Muscle layer of duodenum (tissue), 2 donors: ENCODE results near the gene DHX40.
A peak's percentile ranks its signal among the peaks of the same experiment; 100 is the strongest.
"Not testable (repeated sequence)": the region's sequence is repeated elsewhere in the genome, so short reads cannot be mapped to it uniquely, and the experiment has no call there.

Source experiments
- H3K27ac ChIP-seq: one replicate; pipeline ENCODE4 v1.7.0; 2013; ENCODE audit warnings: mild to moderate bottlenecking, low read length
- H3K27me3 ChIP-seq: one replicate; pipeline ENCODE4 v1.7.0; 2013; ENCODE audit warnings: low read depth, mild to moderate bottlenecking, control low read depth, low read length
- H3K36me3 ChIP-seq, 2 donors: one replicate each; pipeline ENCODE4 v1.7.0; 2013; ENCODE audit warnings: low read length in 2 of 2, control low read depth in 1 of 2, mild to moderate bottlenecking in 1 of 2; ENCODE audit not compliant: insufficient read depth in 2 of 2, control insufficient read depth in 1 of 2
- H3K4me1 ChIP-seq, 2 donors: one replicate each; pipeline ENCODE4 v1.7.0; 2013; ENCODE audit warnings: low read length in 2 of 2, mild to moderate bottlenecking in 2 of 2, control low read depth in 1 of 2, moderate library complexity in 1 of 2; ENCODE audit not compliant: insufficient read depth in 2 of 2, control insufficient read depth in 1 of 2
- H3K4me3 ChIP-seq, 2 donors: one replicate each; pipeline ENCODE4 v1.7.0; 2013; ENCODE audit warnings: low read length in 2 of 2, low read depth in 1 of 2, mild to moderate bottlenecking in 1 of 2
- H3K9me3 ChIP-seq, 2 donors: one replicate each; pipeline ENCODE4 v1.7.0; 2013; ENCODE audit warnings: low read length in 2 of 2, control low read depth in 1 of 2, mild to moderate bottlenecking in 1 of 2; ENCODE audit not compliant: control insufficient read depth in 1 of 2
- donor health status: healthy.

Gene DHX40, protein sequence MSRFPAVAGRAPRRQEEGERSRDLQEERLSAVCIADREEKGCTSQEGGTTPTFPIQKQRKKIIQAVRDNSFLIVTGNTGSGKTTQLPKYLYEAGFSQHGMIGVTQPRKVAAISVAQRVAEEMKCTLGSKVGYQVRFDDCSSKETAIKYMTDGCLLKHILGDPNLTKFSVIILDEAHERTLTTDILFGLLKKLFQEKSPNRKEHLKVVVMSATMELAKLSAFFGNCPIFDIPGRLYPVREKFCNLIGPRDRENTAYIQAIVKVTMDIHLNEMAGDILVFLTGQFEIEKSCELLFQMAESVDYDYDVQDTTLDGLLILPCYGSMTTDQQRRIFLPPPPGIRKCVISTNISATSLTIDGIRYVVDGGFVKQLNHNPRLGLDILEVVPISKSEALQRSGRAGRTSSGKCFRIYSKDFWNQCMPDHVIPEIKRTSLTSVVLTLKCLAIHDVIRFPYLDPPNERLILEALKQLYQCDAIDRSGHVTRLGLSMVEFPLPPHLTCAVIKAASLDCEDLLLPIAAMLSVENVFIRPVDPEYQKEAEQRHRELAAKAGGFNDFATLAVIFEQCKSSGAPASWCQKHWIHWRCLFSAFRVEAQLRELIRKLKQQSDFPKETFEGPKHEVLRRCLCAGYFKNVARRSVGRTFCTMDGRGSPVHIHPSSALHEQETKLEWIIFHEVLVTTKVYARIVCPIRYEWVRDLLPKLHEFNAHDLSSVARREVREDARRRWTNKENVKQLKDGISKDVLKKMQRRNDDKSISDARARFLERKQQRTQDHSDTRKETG

DNA sequence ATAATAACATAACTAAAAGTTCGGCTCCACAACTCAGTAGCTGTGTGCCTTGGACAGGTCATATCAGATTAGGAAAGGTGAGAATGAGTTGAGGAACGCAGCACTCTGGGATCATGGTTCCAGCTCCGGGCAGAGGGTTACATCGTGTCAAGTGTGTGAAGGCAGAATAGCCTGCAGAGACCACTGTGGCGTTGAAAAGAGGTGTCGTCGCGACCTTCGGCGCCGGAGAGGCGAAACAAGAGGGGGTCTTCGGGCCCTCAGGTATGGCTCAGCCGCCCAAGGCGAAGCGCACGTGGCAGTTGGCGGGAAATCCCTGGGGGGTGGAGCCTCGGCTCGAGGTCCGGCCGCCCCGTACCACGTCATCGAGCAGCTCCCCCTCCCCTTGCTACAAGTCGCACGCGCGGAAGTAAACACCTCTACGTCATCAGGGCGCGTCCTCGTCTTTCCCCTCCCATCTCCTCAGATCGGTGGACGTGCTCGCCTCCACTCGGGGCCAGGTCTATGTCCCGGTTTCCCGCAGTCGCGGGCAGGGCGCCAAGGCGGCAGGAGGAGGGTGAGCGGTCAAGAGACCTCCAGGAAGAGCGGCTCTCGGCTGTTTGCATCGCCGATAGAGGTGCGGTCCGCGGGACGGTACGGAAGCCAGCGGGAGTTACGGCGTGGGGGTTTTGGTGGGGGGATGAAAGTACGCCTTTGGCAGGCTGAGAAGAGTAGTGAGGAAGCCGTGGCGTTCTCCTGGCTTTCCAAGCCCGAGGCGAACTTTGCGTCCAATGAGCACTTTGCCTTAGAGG lies at the start of gene DHX40:
DHX40 (plus strand) TSS at position 440 of the 788 bp plus-strand sequence; CDS start at position 502, 62 bp downstream.
- H3K27me3 ChIP-seq: no peaks in the 10 kb centered on the region
- no peaks in the 10 kb centered on the region for H3K9me3 ChIP-seq
- H3K27ac ChIP-seq: peak within 1 kb of the TSS; percentile 80
- H3K4me1 ChIP-seq: peaks cover 0 to 7% of the 10 kb centered on the region in 2 donors
- H3K4me3 ChIP-seq: peak within 1 kb of the TSS; percentile 82 to 99
- H3K36me3 ChIP-seq: no peaks in the 10 kb centered on the region

DNA sequence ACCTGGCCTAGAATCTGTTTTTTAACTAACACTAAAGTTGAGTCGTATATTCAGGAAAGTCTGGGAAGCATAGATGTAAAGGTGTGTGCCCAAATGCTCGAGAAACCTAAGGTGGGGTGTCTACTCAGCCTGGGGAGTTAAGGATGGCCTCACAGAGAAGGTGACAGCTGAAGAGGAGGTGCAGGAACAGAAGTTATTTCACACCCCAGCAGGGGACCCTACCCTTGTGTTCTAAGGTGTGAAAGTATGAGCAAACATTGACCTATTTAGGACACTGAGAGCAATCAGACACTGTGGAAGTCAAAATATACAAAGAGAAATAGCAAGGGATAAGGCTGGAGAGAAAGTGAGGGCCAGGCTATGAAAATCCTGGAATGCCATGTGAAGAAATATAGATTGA lies 49.0 kb upstream of the DHX40 start:
- Histone ChIP-seq H3K27me3 (no peaks in the 10 kb centered on the region), H3K36me3 (no peaks in the 10 kb centered on the region), H3K9me3 (no peaks in the 10 kb centered on the region), H3K4me3 (no peak overlapping the region), H3K4me1 (peaks cover 0 to 5% of the 10 kb centered on the region in 2 donors), H3K27ac (no peak overlapping the region)

DNA sequence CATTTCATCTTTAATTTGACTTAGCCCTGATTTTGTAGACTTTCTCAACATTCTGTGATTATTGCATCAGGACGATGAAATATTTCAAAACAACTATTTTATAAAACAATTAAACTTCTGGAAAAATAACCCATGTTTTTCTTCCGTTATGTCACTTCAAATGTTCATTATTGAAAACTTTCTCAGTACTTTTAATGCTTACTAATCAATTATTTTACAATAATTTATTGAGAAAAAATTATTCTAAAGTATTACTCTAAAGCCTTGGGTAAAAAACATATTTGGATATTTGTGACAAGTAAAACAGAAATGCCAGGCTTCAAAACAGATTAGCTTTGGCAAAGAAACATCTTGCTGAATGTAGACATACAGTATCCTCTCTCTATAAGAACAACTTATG lies 46.3 kb upstream of the DHX40 start:
- Histone ChIP-seq H3K4me1 (peaks cover 0 to 5% of the 10 kb centered on the region in 2 donors), H3K36me3 (no peaks in the 10 kb centered on the region), H3K27ac (no peak overlapping the region), H3K4me3 (no peak overlapping the region), H3K9me3 (no peaks in the 10 kb centered on the region), H3K27me3 (no peaks in the 10 kb centered on the region)

DNA sequence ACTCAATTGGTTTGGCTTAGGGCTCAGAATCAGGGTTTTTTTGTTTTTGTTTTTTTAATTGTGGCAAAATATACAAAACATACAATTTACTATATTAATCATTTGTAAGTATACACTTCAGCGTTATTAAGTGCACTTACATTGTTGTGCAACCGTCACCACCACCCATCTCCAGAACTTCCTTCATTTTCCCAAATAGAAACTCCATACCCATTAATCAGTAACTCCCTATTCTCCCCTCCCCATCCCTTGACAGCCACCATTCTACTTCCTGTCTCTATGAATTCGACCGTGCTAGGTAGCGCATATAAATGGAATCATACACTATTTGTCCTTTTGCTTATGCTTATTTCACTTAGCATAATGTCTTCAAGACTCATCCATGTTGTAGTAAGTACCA lies 45.2 kb upstream of the DHX40 start:
- Histone ChIP-seq H3K4me3 (no peak overlapping the region), H3K27me3 (no peaks in the 10 kb centered on the region), H3K27ac (no peak overlapping the region), H3K9me3 (no peaks in the 10 kb centered on the region), H3K4me1 (no peaks in the 10 kb centered on the region), H3K36me3 (no peaks in the 10 kb centered on the region)

DNA sequence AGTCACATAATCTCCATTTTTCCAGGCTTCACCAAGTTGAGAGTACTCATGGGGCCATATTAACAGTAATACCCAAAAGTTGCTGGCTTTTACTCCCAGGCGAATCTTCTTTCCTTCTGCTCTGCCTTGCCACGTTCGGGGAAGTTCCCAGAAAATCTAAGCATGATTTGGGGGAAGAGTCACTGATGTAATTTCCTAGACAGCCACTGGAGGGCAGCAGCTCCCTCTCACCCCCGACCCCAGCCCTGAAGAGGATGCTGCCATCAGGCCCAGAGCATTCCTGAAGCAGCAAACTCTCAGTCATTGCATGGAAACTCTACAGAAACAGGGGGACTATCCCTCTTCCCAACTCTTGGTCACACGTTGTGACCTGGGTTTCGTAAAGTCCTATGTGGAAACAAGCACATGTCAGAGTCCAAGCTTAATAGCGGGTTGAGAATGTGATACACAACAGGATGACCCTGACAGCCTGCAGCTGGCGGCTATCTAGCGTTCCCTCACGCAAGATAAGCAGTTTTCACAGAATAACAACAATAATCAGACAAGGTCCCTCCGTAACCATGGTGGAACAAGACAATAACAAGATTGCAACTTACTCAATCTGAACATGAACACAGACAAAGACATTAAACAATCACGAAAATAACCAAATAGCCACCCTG lies 43.8 kb upstream of the DHX40 start:
- Histone ChIP-seq H3K4me1 (no peaks in the 10 kb centered on the region), H3K27ac (no peak overlapping the region), H3K9me3 (no peaks in the 10 kb centered on the region), H3K4me3 (no peak overlapping the region), H3K27me3 (no peaks in the 10 kb centered on the region), H3K36me3 (no peaks in the 10 kb centered on the region)

DNA sequence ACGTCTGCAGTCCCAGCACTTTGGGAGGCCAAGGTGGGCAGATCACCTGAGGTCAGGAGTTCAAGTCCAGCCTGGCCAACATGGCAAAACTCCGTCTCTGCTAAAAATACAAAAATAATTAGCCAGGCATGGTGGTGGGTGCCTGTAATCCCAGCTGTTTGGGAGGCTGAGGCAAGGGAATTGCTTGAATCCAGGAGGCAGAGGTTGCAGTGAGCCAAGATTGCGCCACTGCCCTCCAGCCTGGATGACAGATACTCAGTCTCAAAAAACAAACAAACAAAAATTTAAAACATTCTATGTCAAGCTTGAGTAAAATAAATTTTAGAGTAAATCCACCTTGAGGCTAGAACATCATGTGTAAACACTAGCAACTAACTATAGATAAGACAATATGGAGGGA lies 40.5 kb upstream of the DHX40 start:
- not testable (repeated sequence) for H3K27ac ChIP-seq, H3K4me3 ChIP-seq, H3K4me1 ChIP-seq, H3K9me3 ChIP-seq, H3K27me3 ChIP-seq, H3K36me3 ChIP-seq

DNA sequence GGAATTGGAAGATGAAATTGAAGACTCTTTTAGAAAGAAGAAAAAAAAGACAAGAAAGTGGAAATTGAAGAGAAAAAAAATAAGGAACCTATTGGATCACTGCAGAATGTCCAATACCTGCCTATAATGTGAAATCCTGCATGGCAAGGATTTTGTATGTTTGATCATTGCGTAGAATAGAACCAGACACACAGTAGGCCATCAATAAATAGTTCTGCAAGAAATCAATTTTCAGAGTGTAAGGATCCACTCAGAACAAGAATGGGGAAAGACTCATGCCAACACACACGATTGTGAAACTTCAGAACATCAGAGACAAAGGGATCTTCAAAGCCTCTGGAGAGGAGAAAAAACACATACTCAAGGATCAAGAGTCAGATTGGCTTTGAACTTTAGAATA lies 39.7 kb upstream of the DHX40 start:
- no peaks in the 10 kb centered on the region for H3K9me3 ChIP-seq
- no peaks in the 10 kb centered on the region for H3K36me3 ChIP-seq
- H3K27ac ChIP-seq: no peak overlapping the region
- no peaks in the 10 kb centered on the region for H3K4me1 ChIP-seq
- H3K27me3 ChIP-seq: no peaks in the 10 kb centered on the region
- no peak overlapping the region for H3K4me3 ChIP-seq

DNA sequence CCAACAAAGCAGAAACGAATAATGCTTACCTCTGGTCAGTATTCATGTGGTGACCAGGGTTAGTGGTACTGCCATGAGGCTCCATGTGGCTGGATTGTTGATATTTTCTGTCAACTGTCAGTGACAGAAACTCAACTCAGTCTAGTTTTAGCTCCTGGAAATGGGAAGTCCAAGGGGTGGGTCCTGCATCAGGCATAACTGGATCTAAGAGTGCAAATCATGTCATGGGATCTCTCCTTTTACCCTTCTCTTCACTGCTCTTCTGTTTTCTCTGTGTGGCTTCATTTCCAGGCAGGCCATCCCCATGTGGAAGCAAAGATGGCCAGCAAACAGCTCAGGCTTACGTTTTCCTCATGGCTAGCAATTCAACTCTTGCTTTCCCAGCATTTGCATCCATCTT lies 39.0 kb upstream of the DHX40 start:
- no peak overlapping the region for H3K27ac ChIP-seq
- no peaks in the 10 kb centered on the region for H3K36me3 ChIP-seq
- no peak overlapping the region for H3K4me3 ChIP-seq
- no peaks in the 10 kb centered on the region for H3K9me3 ChIP-seq
- no peaks in the 10 kb centered on the region for H3K27me3 ChIP-seq
- H3K4me1 ChIP-seq: no peaks in the 10 kb centered on the region

DNA sequence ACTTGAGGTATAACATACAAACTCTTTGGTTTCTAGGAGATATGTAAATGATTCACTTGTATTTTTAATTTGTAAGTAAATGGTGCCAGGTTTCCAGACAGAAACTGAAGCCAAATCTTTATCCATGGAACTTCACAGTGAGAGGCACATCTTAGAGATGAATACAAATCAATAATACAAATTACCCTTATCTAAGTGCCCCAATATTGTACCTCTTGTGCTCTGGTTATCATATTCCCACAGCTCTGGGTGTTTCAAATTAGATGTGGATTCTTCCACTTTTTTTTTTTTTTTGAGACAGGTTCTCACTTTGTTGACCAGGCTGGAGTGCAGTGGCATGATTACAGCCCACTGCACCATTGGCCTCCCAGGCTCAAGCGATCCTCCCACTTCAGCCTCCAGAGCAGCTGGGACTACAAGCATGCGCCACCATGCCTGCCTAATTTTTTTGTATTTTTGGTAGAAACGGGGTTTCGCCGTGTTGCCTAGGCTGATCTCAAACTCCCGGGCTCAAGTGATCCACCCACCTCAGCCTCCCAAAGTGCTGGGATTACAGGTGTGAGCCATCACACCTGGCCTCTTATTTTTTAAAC lies 38.0 kb upstream of the DHX40 start:
- H3K36me3 ChIP-seq: no peaks in the 10 kb centered on the region
- no peaks in the 10 kb centered on the region for H3K27me3 ChIP-seq
- H3K27ac ChIP-seq: no peak overlapping the region
- H3K4me1 ChIP-seq: no peaks in the 10 kb centered on the region
- no peak overlapping the region for H3K4me3 ChIP-seq
- no peaks in the 10 kb centered on the region for H3K9me3 ChIP-seq

DNA sequence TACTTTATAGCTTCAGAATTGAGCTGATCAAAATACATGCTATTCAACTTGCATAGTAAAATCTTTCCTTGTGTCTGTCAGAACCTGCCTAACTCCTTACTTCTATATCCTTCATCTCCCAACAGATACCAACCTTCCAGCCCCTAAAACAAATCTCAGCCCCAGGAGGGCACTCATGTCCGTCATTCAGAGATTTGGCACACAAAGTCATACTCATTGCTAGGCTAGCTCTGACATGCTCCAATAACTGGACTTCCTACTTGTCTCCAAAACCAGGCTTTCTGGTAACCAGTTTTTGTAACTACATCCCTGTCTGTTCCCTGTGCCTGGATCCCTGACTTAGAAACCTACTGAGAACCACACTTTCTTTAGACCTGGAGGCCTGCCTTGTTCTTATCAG lies 37.5 kb upstream of the DHX40 start:
- Histone ChIP-seq H3K4me1 (no peaks in the 10 kb centered on the region), H3K27ac (no peak overlapping the region), H3K27me3 (no peaks in the 10 kb centered on the region), H3K36me3 (no peaks in the 10 kb centered on the region), H3K9me3 (no peaks in the 10 kb centered on the region), H3K4me3 (no peak overlapping the region)
